ENCODE data around the gene FTCDNL1.
A peak's percentile ranks its signal among the peaks of the same experiment; 100 is the strongest.

FTCDNL1 gene

GRCh38 chr2:199779589-199779988 lies 71.4 kb downstream of the FTCDNL1 start:
- DNase-seq = no peak

GRCh38 chr2:199778655-199779054 lies 72.3 kb downstream of the FTCDNL1 start:
- DNase-seq = no peak

DNA sequence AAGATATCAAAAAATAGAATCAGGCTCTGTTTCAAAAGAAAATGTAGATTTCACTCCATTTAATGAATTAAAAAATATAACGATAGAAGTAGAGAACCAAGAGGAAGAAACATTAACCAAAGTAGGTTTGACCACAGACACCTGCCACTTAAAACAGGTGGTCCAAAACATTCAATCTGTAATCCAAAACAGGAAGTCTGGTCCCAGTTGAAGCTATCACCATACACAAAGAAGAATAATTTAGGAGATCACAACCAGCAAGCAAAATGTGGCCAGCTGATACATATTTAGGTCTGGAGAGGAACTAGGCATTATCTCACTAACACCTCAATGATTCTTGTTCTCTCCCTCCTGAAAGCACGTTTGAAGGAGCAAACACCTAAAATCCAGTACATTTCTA lies 73.1 kb downstream of the FTCDNL1 start:
- DNase-seq = no peak

DNA sequence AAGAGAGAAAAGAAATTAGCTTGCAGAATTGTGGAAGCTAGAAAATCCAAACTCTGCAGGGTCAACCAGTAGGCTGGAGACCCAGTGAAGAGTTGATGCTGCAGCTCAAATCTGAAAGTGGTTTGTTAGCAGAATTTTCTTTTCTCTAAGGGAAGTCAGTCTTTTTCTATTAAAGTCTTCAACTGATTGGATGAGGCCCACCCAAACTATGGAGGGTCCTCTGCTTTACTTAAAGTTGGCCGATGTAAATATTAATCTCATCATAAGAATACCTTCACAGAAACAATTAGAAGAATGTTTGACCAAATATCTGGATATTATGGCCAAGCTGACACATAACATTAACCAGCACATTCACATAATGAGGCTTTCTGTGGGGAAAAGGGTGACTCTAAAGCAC lies 73.7 kb downstream of the FTCDNL1 start:
- no peak for DNase-seq

GRCh38 chr2:199775267-199775666 lies 75.7 kb downstream of the FTCDNL1 start:
- DNase-seq = no peak

DNA sequence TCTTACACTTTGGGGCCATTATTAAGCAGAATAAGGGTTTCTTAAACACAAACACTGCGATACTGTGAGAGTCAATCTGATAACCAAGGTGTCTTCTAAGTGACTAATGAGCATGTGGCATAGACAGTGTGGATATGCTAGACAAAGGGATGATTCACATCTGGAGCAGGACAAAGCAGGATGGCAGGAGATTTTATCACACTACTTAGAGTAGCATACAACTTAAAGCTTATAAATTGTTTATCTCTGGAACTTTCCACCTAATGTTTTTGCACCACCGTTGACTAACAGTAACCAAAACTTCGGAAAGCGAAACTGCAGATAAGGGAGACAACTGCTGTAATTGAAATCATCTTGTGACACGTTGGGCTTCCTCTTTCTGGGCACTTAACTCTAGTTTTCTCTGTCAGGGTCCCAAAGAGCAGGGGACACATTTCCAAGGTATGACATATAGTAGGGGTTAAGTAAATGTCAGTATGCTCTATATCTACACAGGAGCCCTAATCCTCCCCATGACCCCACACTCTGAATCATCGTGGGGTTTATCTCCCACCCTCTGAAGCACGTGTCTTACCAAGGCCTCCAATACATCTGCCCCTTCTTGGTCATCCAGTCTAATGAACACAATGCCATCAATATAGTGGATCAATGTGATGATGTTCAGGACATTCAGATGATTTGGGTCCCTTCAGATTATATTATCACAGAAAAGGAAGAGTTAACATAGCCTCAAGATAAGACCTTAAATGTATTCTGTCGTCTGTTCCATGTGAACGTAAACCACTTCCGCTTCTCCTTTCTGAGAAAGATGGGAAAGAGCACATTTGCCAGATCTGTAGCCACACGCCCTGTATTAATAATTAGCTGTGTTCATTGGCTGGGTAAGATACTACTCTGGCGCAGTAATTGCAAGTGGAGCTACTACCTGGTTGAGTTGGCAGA lies 78.7 kb downstream of the FTCDNL1 start:
- DNase-seq = no peak

GRCh38 chr2:199770716-199771115 lies 80.3 kb downstream of the FTCDNL1 start:
- no peak for DNase-seq

- no peak for DNase-seq
These were observed 85.3 kb downstream of the FTCDNL1 start for GRCh38 chr2:199765646-199766045.

- DNase-seq = no peak
These were observed 86.7 kb downstream of the FTCDNL1 start for GRCh38 chr2:199764273-199764800.

GRCh38 chr2:199762963-199763362 lies 88.0 kb downstream of the FTCDNL1 start:
- DNase-seq = no peak

DNA sequence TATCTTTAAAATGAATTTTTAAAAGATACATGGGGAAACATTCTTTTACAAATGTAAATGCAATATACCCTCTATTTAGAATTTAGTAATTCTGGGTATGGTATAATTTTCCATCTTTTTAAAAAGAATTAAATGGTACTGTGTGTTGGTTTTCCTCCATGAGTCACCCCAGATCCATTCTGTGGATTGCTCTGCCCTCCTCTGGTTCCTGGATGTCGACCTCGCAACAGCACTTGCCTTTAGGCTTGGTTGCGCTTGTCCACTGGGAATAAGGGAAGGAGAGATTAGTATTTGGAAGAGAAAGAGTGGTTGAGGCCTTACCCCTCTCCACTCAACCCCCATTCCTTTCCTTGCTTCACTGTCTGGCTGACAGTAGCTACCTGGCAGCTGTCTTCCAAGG lies 90.4 kb downstream of the FTCDNL1 start:
- DNase-seq = no peak

DNA sequence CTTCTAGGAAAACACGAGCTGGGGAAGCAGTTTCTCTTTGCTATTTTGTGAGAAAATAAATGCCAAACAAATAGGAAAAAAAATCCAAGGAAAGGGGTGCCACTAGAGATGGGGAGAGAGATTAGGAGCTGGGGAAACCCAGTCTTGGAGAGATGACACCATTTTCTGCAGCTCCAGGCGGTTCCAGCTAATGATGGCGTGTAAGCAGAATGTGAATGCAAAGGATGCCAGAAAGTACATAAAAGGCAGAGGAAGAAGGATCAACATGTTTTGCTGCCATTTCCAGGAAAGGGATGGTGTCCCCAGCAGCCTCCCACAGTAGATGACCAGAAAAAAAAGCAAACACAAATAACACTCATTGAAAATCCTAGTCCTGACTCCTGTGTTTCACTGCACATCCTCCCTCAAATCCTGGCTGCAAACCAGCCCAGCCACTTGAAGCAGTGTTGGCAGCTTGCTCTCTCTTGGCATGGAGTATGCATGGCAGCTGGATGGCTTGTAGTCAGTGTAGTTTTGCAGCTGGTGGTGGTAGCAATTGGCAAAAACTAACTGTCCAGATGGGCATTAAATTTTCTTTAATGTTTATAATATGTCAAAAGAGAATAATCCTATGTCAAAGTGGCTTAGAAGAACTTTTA lies 93.6 kb downstream of the FTCDNL1 start:
- DNase-seq = peak; percentile 97

DNA sequence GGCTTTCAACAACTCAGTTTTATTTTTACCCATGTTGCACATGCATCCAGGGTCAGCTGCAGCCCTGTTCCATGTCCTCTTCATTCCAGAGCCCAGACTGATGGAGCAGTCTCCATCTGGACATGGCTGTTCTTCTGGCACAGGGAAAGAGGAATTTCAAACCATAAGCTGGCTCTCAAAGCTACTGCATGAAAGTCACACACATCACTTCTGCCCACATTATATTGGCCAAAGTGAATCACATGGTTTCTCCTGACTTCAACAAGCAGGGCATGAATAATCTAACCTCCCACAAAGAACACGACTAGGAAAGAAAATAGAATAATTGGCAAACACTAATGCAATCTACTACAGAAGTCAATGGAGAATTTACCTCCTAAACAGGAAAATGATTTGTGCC lies 94.2 kb downstream of the FTCDNL1 start:
- DNase-seq = peak; percentile 31

GRCh38 chr2:199756211-199756610 lies 94.8 kb downstream of the FTCDNL1 start:
- no peak for DNase-seq

GRCh38 chr2:199754766-199755165 lies 96.2 kb downstream of the FTCDNL1 start:
- no peak for DNase-seq

- DNase-seq = no peak
These were observed 99.4 kb downstream of the FTCDNL1 start for GRCh38 chr2:199751492-199752120.

GRCh38 chr2:199749571-199749970 lies 101.4 kb downstream of the FTCDNL1 start:
- no peak for DNase-seq

DNA sequence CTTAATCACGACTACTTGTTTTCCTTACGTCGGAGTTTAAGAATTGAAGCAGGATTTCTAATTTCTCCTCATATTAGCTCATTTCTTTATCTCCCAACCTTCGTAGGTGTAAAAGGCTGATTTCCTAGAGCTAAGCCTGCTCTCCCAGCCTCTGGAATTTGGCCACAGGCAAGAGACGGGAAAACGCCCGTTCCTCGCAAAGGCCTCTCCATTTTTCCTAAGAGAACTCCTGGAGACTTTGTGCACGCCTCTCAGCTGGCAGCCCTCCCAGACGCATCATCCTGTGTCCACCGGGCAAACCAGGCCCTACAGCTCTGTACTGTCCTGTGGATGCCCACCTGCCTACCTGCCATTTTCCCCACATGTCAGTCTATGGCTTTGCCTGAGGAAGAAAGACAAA lies 106.3 kb downstream of the FTCDNL1 start:
- no peak for DNase-seq

DNA sequence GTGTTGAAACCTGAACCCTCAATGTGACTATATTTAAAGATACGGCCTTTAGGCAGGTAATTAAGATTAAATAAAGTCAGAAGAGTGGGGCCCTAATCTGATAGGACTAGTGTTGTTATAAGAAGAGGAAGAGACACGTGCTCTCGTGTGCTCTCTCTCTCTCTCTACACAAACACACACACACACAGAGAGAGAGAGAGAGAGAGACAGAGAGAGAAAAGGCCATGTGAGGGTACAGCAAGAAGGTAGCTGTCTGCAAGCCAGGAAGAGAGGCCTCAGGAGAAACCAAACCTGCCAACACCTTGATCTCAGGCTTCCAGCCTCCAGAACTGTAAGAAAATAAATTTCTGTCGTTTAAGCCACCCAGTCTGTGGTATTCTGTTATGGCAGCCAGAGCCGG lies 106.7 kb downstream of the FTCDNL1 start:
- no peak for DNase-seq

DNA sequence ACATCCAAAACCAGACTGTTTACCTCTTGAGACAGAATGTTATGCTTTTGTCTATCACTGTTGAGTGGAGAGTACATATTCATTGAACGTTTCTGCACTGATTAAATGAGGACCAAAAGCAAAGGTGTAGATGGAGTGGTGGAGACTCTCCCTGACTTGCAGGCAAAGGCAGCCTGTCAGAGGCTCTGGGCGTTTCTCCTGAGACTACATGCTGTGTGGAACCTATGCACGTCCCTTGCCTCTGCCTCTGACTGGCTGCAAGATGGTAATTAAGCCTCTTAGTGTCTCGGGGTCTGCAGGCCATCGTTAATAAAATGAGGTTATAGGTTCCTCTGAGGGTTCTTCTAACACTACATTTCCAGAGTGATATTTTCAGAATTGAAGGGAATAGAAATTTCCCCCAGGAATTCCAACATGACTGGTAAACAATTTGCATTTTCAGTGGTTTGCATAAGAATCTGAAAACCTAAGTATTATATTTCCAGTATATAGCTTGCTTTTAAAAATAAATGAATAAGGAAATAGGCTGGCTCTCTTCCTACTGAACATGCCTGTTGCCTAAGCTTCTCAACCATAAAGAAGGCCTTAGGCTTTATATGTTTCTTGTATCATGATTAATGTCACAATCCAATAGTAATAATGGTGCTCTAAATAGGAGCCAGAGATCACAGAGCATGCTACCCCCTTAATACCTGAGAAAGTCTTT lies 107.4 kb downstream of the FTCDNL1 start:
- DNase-seq = no peak

DNA sequence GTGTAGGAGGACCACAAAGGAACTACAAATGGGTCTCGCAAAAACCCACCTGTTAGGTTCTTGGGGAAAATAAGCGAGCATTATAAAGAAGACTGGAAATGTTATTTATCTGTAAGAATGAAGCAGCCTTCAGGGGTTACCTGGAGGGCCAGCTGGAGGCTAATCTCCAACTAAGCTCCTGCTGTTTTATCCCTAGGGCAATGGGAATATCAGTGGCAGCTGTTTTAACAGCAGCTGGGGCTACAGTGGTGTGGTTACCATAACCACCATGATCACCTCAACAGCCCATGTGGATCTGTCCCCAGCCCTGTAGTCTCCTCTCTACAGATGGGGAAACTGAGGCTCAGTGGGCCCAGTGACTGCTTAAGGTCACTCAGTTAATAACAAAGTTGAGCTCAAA lies 108.1 kb downstream of the FTCDNL1 start:
- DNase-seq = no peak

DNA sequence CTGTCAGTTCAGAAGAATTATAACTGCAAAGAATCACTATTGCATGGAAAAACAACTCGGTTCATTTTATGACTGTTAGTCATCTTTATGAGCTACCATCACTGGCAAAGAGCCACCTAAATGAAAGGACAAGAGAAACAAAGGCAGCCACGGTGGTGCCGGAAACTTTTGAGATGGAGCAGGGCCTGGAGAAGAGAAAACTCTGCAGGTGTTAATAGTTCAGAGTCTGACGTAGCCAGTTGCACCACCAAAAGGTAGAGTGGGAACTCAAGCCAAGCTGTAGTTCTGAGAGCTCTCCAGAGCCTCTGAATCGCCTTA lies 110.9 kb downstream of the FTCDNL1 start:
- DNase-seq = no peak

All from DMS 273 treated with DMSO at 0.1 percent for 48 hours (cell line).